Hepatocyte (in vitro differentiated cells): ENCODE measurements around the gene PLXDC1.
"Not testable (repeated sequence)": the region's sequence is repeated elsewhere in the genome, so short reads cannot be mapped to it uniquely, and the experiment has no call there.

Experiments
- EZH2 ChIP-seq: fragments of 200-600 bp; sonication (generic); IDR thresholded peaks from 2 replicates; pipeline ENCODE4 v1.6.1; 2016; ENCODE audit warnings: antibody characterized with exemption, mild to moderate bottlenecking, borderline replicate concordance
- TF ChIP-seq, protein P1 (sequence below): fragments of 200-600 bp; sonication (generic); IDR thresholded peaks from 2 replicates; pipeline ENCODE4 v1.5.1; 2016; ENCODE audit warnings: antibody characterized with exemption, mild to moderate bottlenecking; ENCODE audit not compliant: poor library complexity

GRCh38 chr17:39020037-39020436 is 131.4 kb downstream of the PLXDC1 start:
- TF ChIP-seq, protein P1, sequence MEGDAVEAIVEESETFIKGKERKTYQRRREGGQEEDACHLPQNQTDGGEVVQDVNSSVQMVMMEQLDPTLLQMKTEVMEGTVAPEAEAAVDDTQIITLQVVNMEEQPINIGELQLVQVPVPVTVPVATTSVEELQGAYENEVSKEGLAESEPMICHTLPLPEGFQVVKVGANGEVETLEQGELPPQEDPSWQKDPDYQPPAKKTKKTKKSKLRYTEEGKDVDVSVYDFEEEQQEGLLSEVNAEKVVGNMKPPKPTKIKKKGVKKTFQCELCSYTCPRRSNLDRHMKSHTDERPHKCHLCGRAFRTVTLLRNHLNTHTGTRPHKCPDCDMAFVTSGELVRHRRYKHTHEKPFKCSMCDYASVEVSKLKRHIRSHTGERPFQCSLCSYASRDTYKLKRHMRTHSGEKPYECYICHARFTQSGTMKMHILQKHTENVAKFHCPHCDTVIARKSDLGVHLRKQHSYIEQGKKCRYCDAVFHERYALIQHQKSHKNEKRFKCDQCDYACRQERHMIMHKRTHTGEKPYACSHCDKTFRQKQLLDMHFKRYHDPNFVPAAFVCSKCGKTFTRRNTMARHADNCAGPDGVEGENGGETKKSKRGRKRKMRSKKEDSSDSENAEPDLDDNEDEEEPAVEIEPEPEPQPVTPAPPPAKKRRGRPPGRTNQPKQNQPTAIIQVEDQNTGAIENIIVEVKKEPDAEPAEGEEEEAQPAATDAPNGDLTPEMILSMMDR, result not testable (repeated sequence)
- TF ChIP-seq EZH2, result not testable (repeated sequence)
